Cerebellar cortex (tissue), 1 donor: ENCODE measurements around the gene ABCB1.

ENCODE experiments used
- DNase-seq: peaks from one replicate; pipeline ENCODE4 v3.0.0-alpha.2; 2015; ENCODE audit warnings: low spot score

ABCB1 gene

DNA sequence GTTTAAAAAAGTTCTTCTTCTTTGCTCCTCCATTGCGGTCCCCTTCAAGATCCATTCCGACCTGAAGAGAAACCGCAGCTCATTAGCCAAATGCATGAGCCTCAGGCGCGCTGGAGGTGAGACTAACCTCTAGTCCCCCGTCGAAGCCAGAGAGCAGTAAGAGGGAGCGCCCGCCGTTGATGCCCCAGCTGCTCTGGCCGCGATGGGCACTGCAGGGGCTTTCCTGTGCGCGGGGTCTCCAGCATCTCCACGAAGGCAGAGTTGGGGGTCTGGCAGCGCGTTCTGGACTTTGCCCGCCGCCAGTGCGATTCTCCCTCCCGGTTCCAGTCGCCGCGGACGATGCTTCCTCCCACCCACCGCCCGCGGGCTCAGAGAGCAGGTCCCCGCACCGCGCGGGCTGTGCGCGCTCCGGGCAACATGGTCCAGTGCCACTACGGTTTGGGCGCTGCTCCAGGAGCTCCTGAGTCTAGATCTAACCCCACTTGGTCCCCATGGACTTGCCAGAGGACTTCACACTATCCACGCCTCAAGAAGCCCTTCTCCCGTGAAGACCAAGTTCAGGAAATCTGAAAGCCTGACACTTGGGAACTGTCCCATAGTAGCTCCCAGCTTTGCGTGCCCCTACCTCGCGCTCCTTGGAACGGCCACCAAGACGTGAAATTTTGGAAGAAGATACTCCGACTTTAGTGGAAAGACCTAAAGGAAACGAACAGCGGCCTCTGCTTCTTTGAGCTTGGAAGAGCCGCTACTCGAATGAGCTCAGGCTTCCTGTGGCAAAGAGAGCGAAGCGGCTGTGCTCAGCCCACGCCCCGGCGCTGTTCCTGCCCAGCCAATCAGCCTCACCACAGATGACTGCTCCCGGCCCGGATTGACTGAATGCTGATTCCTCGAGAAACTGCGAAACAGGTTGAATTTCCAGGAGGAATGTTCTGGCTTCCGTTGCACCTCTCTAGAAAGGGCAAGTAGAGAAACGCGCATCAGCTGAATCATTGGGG lies at the start of gene ABCB1:
TSS of gene ABCB1 (minus strand) at position 755 of the 995 bp plus-strand sequence. CDS start at position 55, 700 bp downstream.
- DNase-seq = peak; percentile 27

DNA sequence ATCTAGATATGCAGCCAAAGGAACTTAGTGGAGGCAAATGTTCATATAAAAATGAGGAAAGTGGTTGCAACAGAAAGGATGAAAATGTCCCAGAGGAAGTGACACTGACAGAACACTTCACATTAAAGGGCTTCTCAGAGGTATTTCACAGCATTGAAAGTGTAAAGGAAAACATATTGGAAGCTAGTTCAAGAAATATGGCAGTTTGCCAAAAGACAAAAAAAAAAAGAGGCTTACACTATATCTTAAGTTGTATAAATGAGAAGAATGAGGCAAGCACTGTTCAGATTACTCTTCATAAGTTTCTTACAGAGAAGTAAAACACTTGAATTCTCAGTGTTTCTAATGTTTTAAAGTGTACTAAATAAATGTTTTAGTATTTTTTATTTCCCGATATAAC lies 47.6 kb upstream of the ABCB1 start:
- DNase-seq = no peak

DNA sequence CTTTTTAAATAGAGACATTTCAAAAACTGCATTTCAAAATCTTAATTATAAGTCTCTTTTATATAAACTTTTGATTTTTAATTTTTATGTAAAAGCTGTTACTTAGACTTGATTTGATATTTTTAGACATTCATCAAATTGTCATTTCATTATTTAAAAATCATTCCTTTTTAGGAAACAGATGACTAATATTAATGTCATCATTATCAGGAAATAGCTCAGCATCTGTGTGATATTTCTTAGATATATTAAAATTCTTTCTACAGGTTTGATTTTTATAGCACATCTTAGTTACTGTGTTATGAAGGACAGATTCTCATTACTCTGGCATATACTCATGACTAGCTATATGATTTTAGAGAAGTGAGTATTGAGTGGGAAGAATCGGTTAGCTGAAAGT lies 44.8 kb upstream of the ABCB1 start:
- no peak for DNase-seq

DNA sequence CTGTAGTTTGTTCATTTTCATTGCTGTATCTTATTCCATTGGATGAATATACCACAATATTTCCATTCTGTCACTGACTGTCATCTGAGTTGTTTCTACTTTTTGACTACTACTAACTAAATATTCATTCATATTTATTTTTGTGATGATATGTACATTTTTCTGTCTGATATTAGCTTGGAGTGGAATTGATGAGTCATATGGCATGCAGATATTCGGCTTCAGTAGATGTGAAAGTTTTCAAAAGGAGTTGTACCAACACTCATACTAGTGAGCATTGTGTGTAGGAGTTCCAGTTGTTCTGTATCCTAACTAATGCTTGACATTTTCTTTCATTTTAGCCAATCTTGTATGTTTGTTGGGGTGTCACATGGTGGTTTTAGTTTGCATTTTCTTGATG lies 35.2 kb upstream of the ABCB1 start:
- DNase-seq = no peak

DNA sequence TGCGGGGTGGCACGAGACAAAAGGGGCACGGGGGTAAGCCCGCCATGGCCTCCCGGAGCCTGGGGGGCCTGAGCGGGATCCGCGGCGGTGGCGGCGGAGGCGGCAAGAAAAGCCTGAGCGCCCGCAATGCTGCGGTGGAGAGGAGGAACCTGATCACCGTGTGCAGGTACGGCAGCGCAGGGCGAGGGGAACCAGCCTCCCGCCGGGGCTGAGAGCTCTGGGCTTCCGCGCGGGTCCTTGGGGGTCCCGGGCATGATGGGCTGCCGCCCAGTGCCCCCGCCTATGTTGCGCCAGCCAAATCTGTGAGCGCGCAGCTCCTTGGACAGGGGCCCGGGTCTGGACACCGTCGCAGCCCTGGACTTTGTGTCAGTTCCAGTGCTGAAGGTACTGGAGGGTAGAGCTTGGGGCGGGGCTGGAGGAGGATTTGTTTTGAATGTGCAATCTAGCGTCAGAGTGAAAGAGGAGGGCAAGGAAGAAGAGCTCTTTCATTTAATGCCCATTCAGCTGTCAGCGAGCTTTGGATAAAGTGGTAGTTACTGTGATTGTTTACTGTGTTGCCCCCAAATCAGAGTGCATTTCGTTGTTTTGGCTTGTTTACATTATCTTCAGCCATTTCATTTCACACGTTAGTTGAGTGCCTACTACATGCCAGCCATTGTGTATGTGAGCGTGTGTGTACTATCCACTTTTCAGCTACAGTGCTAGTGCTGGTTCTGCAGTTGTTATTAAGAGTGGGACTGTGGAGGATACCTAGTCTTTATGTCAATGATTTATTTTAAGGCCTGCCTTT lies 28.3 kb upstream of the ABCB1 start:
- DNase-seq = peak; percentile 81

DNA sequence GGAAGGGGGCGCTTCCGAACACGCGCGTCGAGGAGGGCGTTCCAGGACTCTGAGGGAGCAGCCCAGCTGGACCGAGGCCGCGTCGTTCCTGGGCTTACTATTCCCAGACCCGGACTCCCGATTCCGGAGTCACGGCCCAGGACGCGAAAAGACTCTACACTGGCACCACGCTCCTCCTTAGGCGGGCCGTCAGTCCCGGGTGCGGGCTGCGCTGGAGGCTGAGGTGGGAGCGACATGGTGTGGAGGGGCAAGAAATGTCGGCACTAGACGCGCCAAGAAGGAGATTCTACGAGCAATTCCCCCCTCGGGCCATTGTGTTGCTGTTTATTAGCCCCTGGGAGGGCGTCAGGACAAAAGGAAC lies 26.9 kb upstream of the ABCB1 start:
- peak; percentile 40 for DNase-seq

DNA sequence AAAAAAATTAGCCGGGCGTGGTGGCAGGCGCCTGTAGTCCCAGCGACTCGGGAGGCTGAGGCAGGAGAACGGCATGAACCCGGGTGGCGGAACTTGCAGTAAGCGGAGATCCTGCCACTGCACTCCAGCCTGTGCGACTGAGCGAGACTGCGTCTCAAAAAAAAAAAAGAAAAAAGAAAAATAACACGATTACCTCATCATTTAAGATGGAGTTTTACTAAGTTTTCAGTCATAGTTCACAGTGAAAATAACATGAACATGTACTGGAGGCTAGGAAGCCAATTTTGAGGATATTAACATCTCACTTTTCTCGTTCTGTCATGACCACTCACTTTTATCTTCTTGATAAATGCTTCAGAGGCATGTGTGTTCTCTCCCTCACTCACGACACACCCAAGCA lies 24.4 kb upstream of the ABCB1 start:
- DNase-seq = no peak

DNA sequence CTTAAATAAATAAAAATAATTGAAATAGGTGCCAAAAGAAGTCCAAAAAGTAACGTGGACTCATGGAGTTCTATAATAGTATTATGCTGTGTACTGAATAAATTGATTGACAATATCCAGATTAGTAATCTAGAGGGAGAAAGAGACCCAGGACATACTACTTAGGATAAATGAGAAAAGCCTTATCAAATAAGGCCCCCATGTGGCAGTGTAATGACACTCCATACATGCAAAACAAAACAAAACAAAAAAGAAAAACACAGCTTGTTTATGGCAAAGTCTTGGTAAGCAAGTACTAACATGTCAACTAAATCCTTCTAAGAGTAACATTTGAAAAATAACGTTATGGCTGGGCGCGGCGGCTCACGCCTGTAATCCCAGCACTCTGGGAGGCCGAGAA lies 23.9 kb upstream of the ABCB1 start:
- DNase-seq = no peak

DNA sequence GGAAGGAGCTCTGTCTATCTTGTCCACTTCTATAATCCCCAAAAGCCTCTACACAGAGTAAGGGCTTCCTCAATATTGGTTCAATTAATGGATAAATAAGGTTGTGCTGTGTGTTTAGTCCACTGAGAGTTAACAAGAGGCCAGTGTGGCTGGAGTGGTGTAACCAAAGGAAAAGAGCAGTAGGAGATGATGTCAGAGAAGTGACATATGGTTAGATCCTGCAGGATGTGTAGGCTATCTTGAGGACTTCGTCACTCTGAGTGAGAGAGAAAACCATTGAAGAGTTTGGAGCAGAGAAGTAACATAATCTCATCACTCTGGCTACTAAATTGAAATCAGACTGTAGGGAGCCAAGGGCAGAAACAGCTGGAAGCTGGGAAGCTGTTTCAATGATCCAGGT lies 14.5 kb upstream of the ABCB1 start:
- DNase-seq = no peak

DNA sequence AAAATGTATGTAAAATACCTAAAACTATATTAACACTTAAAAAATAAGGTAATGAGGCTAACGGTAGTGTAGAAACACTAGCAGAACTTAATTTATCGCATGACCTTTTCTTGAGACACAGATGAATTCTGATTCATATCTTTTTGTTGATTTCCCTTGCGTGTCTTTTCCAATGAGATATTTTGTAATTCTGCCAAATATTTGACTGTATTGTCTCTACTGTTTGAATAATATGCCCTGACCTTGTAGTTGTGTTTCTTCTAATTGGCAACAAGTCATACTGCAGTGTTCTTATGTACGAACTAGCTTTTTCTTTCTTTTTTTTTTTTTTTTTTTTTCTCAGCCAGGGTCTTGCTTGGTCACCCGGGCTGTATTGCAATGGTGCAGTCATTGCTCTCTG lies 9.2 kb upstream of the ABCB1 start:
- no peak for DNase-seq

DNA sequence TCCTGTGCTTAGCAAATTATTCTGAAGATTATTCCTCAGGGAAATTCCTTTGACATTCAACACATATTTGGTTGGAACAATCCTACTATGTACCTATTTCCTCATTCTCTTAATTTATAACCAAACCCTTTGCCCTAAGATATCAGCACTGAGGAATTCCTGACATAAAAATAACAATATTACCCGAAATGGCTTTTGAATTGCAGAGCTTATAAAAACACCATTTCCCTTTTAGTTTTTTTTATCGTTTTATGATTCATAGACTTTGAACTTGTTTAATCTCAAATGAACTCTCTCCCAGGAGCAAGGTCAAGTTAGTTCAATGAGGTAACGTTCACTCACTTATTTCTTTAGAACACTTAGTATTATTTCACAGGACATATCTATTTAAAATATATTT lies 7.7 kb upstream of the ABCB1 start:
- DNase-seq = no peak

DNA sequence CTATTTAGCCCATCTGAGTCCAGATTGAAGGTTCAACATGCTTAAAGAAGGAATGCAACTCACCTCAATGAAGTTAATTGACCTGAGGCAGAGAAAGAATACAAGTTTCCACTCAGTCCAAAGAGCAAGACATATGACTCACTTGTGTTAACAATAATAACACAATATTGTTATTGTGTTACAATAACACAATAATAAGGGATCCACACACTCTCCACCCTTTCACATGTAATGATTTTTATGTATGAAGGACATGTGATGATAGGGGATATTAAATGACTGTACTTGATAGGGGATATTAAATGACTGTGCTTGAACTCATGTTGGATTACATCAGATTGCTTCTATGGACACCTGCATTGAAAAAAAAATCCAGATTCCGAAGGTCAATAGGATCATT lies 3.6 kb upstream of the ABCB1 start:
- DNase-seq = no peak

DNA sequence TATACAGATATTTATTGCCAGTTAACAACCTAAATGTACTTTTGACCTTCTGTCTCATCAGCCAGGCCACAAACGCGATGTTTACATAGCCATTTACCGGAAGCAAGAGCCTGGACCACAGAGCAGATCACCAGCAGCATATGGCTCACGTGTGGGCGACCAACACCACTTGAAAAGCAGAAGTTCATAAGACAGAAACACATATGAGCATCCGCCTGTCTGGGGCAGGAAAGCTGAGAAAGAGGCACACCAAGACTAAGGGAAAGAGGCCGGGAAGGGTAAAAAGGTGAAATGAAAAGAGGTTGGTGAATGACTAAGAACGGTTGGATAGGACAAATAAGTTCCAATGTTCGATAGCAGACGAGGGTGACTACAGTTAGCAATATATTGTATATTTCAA lies 1.3 kb downstream of the ABCB1 start:
- no peak for DNase-seq

DNA sequence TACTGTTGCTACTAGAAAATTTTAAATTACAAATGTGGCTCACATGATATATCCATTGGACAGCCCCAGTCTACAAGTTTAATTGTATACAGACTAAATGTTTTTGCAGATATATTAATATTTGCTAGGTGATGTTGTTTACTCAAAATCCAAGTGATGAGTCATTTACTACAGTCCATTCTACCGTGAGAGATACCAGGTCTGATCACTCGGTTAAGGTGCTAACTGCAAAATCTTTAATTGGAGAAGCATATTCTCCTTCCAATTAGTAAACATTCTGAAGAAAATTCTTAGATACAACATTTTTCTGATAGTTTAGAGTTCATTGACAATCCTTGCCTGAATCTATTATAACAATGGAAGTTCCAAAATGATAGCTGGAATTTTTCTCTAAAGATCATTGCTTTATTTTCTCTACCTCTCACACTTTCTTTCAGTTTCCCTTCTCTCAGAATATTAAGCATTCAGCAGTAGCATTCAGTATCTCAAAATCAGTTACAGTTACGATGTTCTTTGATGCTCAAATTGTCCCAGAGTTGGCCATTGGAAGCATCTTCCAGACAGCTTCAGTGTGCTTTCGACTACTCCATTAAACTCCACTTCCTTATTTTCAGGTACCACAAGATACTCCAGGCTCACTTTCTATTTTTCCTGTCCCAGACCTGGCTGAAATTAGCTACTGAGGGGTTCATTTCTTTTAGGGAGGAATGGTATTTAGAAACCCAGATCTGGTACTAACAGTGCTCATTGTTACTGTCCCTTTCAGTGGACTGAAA lies 2.3 kb downstream of the ABCB1 start:
- no peak for DNase-seq

DNA sequence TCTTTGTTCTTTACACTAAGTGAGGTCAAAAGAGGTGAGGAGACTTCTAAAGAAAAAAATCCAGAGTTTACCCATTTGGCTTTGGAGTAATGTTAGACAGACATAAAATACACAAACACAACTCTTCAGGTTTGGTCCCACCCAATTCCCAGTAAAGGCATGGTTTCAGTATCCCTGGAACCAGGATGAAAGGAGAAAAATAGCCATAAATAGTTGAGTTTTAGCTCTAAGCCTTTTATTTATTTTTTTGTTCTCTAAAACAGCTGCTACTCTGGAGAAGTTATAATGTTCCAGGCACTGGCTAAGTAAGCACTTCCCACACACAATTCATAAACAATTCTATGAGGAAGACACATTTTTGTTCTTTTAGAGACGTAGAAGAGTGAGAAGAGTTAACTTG lies 4.0 kb downstream of the ABCB1 start:
- no peak for DNase-seq

DNA sequence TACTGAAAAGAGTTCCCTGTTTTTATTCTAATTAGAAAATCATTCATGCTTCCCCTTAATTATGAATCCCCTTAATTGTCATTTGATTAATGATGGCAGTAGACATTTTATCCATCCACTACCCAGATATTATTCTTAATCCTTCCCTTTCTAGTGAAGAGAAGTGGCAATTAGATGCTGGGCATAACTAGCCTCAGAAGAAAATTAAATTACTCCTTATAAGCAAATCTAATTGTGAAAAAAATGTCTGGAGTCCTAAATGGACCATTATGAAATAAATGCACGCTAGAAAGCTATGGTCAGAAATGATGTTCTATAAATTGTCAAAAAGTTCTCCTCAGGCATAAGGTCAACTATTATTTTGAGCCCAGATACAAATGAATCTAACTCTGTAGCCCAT lies 4.5 kb downstream of the ABCB1 start:
- no peak for DNase-seq

DNA sequence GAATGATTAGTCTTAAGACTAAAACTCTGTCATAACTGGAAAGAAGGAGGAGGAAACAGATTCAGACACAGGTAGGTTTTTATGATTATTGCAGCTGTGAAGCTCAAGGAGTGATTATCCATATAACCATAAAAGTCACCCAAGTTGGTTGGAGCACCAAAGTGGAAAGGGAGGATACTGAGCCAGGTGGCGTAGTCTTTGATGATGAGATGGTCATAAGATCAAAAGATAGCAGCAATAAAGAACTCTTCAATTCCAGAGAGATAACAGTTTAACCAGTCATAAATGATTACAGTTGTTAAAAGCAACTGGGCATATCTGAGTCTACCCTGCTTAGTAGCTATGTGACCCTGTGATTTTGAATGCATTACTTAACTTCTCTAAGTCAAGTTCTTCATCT lies 8.4 kb downstream of the ABCB1 start:
- DNase-seq = no peak

DNA sequence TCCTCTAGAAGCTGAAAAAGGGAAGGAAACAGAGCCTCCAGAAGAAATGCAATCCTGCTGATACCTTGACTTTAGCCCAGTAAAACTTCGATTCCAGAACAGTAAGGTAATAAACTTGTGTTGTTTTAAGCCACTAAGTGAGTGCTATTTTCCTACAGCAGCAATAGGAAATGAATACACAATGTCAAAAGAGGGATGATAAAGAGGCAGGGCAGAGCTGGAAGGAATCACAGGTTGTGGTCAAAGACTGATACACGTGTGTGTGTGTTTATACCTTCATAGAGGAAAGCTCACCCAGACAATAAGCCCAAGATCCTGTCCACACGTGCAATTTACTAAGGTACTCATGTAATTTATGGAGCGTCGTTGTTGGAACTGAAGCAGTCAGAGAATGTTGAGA lies 9.5 kb downstream of the ABCB1 start:
- DNase-seq = no peak

DNA sequence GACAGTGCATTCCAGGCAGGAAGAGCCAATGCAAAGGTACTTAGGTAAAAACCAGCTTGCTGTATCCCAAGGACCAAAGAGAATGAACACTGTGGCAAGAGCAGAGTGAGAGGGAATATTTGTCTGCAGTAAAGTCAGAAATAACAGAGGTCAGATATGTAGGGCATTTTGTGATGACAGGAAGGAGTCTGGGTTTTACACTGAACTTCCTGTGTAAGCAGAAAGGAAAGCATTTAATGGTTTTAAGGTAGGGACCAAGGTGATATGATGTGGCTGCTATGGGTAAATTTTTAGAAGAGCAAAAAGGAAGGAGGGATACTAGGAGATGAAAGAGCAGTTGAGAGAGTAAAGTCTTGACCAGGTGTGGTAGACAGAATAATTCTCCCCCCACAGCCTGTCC lies 10.1 kb downstream of the ABCB1 start:
- DNase-seq = no peak

DNA sequence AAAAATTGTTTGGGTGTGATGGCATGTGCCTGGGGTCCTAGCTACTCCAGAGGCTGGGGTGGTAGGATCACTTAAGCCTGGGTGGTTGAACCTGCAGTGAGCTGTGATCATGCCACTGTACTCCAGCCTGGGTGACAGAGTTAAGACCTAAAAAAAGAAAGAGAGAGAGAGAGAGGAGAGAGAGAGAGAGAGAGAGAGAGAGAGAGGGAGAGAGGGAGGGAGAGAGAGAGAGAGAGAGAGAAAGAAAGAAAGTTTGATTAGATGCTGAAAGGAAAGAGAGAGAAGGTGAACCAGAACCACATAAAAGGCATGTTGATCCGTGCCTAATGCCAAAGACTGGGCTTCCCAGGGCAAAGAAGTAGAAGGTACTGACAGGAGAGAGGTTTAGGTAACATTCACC lies 11.1 kb downstream of the ABCB1 start:
- DNase-seq = no peak

DNA sequence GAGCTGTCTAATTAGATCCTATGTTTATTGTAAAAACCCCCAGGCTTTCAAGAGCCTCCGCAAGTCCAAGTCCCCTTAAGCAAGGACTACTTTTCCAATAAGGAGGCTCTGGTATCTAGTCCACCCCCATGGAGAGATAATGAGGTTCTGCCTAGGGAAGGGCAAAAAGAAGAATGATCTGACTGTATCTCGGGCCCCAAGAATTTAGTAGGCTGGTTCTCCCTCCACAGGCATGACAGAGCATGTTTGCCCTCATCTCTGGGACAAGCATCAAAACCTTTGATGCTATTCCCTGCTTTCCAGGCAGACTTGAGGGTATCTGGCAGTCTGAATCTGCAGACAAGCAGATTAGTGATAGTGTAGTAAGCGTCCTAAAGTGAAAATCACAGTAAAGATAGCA lies 19.0 kb downstream of the ABCB1 start:
- DNase-seq = no peak

DNA sequence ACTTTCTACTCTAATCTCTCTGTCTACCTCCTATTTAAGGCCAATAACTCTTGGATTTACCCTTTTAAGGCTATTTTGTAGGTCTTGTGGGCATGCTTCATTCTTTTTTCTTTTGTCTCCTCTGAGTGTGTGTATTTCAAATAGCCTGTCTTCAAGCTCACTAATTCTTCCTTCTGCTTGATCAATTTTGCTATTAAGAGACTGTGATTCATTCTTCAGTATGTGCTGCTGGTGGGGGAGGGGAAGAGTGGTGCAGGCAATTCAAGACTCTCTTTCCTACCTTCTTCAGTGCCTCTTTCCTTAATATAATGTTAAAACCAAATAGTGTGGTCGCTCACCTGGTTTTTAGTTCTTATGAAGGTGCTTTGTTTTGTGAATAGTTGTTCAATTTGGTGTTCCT lies 20.0 kb downstream of the ABCB1 start:
- no peak for DNase-seq

DNA sequence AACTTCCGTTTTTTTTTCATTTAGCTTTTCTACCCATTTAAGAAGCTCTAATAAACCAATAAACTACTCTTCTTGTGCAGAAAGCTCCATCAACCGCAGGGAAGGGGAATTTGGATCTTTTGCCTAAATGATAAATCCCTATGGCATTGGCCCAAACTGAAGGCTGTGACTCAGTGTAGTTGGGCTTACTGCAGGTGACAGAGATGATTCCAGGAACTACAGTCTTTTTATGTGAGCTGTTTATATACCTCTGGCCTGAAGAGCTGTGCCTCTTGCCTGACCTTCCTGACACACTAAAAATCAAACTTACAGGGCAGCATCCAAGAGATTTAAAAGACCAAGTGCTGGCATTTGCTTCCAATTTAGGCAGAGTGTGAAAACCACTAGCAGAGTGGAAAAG lies 25.2 kb downstream of the ABCB1 start:
- no peak for DNase-seq
